ENCODE results near the gene ZNF776.
"Not testable (repeated sequence)": the region's sequence is repeated elsewhere in the genome, so short reads cannot be mapped to it uniquely, and the experiment has no call there.

The ZNF776 gene

DNA sequence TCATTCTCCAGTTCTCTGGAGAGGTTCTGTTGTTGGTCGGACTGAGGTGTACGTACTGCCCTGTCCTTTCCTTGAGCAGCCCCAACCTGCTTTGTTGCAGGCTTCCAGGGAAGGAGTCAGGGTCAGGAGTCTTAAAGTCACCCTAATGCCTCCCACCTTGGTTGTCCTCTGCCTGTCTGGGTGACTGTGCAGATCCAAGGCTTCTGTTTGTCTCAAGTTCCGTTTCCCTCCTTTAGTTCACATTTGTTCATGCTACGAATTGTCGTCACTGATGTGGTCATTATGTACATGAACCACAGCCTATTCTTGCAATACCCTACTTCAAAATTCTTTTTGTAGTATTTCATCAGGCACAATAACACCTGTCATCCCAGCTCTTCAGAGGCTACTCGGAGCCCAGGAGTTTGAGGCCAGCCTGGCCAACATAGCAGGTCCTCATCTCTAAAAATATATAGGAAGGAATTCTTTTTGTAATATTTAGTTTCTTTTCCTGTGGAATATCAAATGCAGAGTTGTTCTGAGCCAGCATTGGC is 30.2 kb downstream of the ZNF776 start:
- DNase-seq (ENCODE audit: low spot score) (no peak), FAIRE-seq (no peak)

DNA sequence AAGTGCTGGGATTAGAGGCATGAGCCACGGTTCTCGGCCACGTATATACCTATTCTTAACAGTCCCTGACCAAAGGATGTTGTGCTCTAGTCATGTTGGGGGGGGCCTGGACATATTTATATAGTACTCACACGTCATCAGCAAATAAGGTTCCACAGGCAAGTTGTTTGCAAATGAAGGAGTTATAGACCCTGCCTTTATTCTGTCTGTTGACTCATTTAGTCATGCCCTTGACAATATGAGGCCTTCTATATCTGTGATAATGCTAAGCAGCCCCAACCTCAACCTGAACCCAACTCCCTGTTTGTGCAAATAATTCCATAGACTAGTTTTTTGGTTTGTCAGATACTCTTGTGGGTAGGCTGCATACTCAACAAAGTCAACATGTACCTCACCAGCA is 31.7 kb downstream of the ZNF776 start:
- no peak for FAIRE-seq
- no peak for DNase-seq (ENCODE audit: low spot score)

DNA sequence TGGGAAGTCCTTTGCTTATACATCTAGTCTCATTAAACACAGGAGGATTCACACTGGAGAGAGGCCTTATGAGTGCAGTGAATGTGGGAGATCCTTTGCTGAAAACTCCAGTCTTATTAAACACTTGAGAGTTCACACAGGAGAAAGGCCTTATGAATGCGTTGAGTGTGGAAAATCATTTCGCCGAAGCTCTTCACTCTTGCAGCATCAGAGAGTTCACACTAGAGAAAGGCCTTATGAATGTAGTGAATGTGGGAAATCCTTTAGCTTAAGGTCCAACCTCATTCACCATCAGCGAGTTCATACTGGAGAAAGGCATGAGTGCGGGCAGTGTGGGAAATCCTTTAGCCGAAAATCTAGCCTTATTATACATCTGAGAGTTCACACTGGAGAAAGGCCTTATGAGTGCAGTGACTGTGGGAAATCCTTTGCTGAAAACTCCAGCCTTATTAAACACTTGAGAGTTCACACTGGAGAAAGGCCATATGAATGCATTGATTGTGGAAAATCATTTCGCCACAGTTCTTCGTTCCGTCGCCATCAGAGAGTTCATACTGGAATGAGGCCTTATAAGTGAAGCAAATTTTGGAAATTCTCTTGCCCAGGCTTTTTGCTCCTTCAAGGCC is 32.7 kb downstream of the ZNF776 start:
- DNase-seq (ENCODE audit: low spot score) (no peak), FAIRE-seq (no peak)

DNA sequence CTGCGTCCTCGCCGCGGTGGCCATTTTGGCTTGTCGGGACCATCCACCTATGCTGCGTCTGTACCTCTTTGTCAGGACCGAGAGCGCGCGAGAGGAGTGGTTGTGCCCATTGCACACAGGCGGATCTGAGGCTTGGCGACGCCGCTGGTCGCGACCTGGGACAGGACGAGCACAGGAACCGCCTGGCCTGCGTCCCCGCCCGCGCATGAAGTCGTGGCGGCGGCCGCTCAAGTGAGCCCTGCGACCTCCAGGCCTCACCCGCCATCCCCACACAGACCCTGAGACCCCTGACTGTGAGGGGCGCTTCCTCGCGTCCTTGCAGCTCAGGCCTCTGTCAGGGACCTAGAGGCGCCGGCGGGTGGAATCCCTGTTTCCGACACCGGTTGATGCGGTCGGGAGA is 39.7 kb downstream of the ZNF776 start:
- no peak for FAIRE-seq
- DNase-seq (ENCODE audit: low spot score), result no peak

DNA sequence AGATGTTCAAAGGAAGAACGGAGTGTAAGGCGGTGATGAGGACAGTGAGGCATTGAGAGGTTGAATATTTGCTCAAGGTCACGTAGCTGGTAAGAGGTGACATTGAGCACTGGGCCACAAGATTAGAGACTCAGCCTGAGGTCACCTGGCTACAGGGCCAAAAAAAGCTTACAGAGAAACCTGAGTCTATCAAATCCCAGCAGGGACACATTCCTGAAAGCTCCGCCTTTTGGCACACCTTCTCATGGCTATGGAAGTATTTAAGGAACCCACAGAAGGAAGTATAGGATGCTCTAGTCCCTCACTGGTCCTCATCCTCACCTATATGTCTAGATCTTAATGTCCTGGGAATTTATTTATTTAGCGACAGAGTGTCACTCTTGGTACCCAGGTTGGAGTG is 40.3 kb downstream of the ZNF776 start:
- DNase-seq (ENCODE audit: low spot score), result no peak
- no peak for FAIRE-seq

DNA sequence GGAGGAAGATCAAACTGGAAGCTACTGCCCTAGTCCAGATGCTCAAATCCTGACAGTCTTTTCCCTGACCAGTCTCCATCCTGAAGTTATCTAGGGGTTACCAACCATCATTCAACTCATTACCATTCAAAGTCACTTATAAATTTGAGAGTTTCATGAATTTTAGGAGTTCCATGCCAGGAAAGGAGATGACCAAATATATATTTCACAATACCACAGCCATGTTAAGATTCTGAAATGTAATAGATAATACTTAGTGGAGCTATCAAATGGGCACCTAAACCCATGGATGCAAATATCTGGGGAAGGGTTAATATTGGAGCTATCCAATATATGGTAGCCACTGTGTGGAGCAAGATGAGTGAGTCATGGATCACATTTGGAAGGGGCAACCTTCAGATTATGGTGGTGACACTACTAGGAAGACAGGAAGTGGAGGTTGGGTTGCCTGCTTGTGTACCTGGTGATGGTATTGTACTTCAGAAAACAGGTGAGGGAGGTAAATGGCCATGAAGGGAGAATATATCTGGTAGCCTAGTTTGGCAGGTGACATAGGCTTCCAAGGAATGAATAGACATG is 41.6 kb downstream of the ZNF776 start:
- no peak for DNase-seq (ENCODE audit: low spot score)
- FAIRE-seq, result no peak

DNA sequence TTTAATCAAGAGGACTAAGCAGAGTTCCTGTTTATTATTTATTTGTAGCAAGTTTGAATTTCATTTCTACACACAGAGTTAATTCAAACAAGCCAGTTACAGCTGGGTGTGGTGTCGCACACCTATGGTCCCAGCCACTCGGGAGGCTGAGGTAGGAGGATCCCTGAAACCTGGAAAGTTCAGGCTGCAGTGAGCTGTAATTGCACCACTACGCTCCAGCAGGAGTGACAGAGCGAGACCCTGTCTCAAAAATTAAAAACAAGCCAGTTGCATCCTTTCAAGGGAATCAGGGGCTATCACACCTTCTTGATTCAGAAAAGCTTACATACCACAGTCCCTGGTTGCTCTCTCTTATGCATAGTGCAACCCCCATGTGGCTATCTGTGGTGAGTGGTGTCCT is 42.7 kb downstream of the ZNF776 start:
- DNase-seq (ENCODE audit: low spot score) (no peak), FAIRE-seq (no peak)

DNA sequence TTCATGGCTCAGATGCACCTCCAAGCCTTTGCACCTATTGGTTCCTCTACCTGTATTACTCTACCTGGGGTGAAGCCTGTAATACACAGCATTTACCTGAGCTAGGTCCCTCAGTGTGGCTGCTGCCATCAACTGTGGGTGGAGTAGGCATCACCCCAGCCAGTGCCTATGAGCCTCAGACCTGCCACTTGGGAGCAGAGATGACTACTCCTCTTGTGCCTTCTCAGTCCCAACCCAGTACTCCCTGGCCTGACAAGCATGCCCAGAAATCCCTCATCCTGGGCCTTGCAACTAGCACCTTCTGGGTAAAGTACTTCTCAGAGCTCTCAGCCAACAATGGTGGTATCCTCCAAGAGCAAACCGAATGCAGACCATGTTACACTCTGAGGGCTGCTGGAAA is 50.0 kb downstream of the ZNF776 start:
- not testable (repeated sequence) for DNase-seq (ENCODE audit: low spot score); FAIRE-seq

DNA sequence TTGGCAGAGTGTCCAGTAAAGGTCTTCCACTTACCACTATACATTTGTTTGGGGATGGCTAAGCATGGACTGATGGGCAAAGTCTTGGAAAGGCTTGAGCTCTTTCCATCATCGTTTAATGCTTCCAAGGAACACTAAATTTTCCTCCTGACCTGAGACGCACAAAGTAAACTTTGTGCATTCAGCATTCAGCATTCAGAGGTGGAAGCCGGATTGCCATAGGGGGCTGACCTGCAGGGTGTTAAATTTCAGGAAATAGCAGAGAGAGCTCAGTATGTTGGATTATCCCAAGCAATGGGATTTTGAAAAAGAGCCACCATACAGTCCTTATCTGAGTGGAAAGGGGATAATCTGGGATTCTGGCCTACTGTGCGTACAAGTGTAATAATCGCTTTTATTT is 54.1 kb downstream of the ZNF776 start:
- DNase-seq (ENCODE audit: low spot score) (no peak), FAIRE-seq (no peak)

DNA sequence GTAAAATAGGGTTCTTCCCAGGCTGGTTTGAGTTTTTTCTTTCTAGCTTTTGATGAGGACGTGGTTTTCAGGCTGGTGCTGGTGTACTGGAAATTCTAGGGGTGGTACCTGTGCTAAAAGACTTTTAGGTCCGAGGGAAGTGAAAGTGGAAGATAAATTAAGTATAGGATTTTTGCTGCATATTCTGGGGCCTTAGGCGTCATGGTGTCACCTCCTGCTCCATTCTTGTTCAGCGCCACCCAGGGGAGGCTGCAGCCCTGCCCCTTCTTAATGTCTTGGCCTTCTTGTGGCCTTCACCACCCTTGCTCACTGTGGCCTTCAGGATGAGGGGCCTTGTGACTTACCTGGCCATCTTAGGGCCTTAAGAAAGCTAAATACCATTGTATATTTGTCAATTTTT is 55.7 kb downstream of the ZNF776 start:
- DNase-seq (ENCODE audit: low spot score) (no peak), FAIRE-seq (no peak)

DNA sequence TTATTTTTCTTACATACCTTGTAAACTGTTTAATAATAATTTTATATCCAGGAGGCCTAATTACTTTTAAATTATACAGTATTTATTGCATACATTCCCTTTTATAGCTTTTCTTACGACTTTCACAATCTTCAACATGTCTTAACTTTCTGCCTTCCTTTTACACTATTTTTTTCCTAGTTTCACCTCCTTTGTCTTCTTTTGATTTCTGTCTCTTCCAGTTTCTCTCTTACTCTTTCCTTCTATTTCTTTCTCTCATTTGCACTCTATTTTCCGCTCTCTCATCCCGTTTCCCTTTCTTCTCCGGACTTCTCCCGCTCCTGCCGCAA is 56.6 kb downstream of the ZNF776 start:
- FAIRE-seq (peak; percentile 39), DNase-seq (ENCODE audit: low spot score) (no peak)

DNA sequence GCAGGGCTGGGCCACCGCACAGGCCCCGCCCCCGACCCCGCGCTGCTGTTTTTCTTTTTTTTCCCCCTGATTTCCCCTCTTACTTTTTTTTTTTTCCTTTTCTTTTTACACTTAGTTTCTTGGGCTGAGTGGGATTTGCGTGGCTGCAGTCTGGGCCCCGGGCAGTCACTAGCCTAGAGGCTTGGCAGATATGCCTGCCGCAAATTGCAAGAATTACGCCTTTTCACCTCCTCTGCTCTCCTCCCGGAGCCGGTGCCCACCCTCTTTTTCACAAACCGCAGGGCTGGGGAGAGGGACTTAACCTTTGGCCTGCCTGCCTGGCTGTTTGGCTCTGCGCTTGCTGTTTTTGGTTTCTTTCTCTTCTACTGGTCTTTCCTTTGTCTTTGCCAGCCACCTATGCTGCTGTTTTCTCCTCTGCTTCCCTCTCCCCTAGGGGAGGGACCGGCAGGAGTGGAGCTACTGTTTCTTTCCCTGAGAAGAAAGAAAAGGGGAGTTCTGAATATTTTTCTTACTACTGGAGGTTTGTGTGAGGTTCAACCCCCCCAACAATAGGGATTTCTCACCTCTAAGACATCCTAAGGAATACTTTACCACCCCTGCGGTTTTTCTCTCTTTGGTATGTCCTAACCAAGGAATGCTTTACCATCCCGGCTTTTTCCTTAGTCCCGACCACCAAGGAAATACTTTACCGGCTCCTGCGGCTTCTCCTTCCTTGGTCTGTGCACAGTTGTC is 57.1 kb downstream of the ZNF776 start:
- FAIRE-seq, result peak; percentile 94

DNA sequence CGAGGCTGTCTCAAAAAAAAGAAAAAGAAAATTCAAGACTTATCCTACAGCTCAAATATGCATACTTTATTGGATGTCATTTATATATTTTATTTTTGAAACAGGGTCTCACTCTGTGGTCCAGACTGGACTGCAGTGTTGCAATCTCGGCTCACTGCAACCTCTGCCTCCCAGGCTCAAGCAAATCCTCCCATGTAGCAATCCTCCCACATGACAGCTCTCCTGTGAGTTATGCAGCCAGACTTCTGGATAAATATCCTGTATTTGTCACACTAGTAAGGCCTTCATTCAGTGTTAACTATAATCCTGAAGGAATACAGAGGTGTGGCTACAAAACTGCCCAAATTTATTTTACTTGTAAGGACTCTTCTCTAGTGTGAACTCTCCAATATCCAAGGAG is 60.9 kb downstream of the ZNF776 start:
- no peak for FAIRE-seq
- DNase-seq (ENCODE audit: low spot score), result no peak

More for the DNA sequence above, 57.1 kb downstream of the ZNF776 start:
- peak; percentile 87 for DNase-seq (ENCODE audit: low spot score)
